MG63 (cell line): ENCODE results near the gene DUT. TPM values are rescaled to one million over a fixed set of nuclear protein-coding genes. Genes with fewer than 3 reads are reported as not detected.
"Not testable (repeated sequence)": the region's sequence is repeated elsewhere in the genome, so short reads cannot be mapped to it uniquely, and the experiment has no call there.

Experiments
- DNase-seq: peaks from one replicate; pipeline ENCODE4 v3.0.0-alpha.2; 2020
- H3K27me3 ChIP-seq: fragments of 250-450 bp; sonication (Bioruptor Pico); 2 replicates; pipeline ENCODE4 v1.5.1; 2020; ENCODE audit warnings: mild to moderate bottlenecking, moderate library complexity
- H3K36me3 ChIP-seq: fragments of 250-450 bp; sonication (Bioruptor Pico); 2 replicates; pipeline ENCODE4 v1.5.1; 2020; ENCODE audit warnings: mild to moderate bottlenecking, moderate library complexity
- H3K4me3 ChIP-seq: fragments of 250-450 bp; sonication (Bioruptor Pico); 2 replicates; pipeline ENCODE4 v1.5.1; 2020; ENCODE audit warnings: mild to moderate bottlenecking, moderate library complexity
- H3K9me3 ChIP-seq: fragments of 250-450 bp; sonication (Bioruptor Pico); 2 replicates; pipeline ENCODE4 v1.5.1; 2020; ENCODE audit warnings: mild to moderate bottlenecking, moderate library complexity
- total RNA-seq: library from RNA; depleted of rRNA; stranded (reverse); fragments of >200 nt; shearing (Covaris generic); gene quantifications from 2 replicates; pipeline ENCODE4 v1.2.3, GENCODE V29; 2014; ENCODE audit warnings: low replicate concordance

DUT gene
- total RNA-seq, 1 experiment from 2014 or later = 250 TPM

GRCh38 chr15:48317221-48317620 lies 14.0 kb upstream of the DUT start:
- DNase-seq = no peak
- no peaks in the 10 kb centered on the region for H3K9me3 ChIP-seq
- no peaks in the 10 kb centered on the region for H3K36me3 ChIP-seq
- H3K4me3 ChIP-seq = no peak overlapping the region
- no peaks in the 10 kb centered on the region for H3K27me3 ChIP-seq

- Histone ChIP-seq H3K36me3 (no peaks in the 10 kb centered on the region), H3K4me3 (no peak overlapping the region), H3K9me3 (no peaks in the 10 kb centered on the region), H3K27me3 (no peaks in the 10 kb centered on the region)
- no peak for DNase-seq
Measured at GRCh38 chr15:48318131-48318530, 13.1 kb upstream of the DUT start.

- Histone ChIP-seq H3K27me3 (no peaks in the 10 kb centered on the region), H3K36me3 (no peaks in the 10 kb centered on the region), H3K4me3 (no peak overlapping the region), H3K9me3 (no peaks in the 10 kb centered on the region)
- no peak for DNase-seq
Measured at GRCh38 chr15:48323294-48323693, 7.9 kb upstream of the DUT start.

GRCh38 chr15:48324949-48325348 lies 6.3 kb upstream of the DUT start:
- Histone ChIP-seq H3K27me3 (no peaks in the 10 kb centered on the region), H3K36me3 (no peaks in the 10 kb centered on the region), H3K9me3 (no peaks in the 10 kb centered on the region), H3K4me3 (no peak overlapping the region)
- no peak for DNase-seq

GRCh38 chr15:48325400-48325799 lies 5.8 kb upstream of the DUT start:
- H3K4me3 ChIP-seq = no peak overlapping the region
- no peak for DNase-seq
- no peaks in the 10 kb centered on the region for H3K27me3 ChIP-seq
- H3K9me3 ChIP-seq = no peaks in the 10 kb centered on the region
- no peaks in the 10 kb centered on the region for H3K36me3 ChIP-seq

- not testable (repeated sequence) for H3K4me3 ChIP-seq, H3K36me3 ChIP-seq, H3K27me3 ChIP-seq, H3K9me3 ChIP-seq, DNase-seq
Measured at GRCh38 chr15:48326180-48326579, 5.0 kb upstream of the DUT start.

- no peak for DNase-seq
- no peaks in the 10 kb centered on the region for H3K9me3 ChIP-seq
Measured at GRCh38 chr15:48330105-48330785, 984 bp upstream of the DUT start.

GRCh38 chr15:48331796-48332641 lies 790 bp downstream of the DUT start:
- DNase-seq = no peak
- Histone ChIP-seq H3K4me3 (peak overlapping the region; percentile 95), H3K9me3 (no peaks in the 10 kb centered on the region), H3K36me3 (peaks cover 38% of the 10 kb centered on the region), H3K27me3 (no peaks in the 10 kb centered on the region)

More at GRCh38 chr15:48330105-48330785, 984 bp upstream of the DUT start:
- Histone ChIP-seq H3K4me3 (peak overlapping the region; percentile 95), H3K36me3 (peaks cover 22% of the 10 kb centered on the region), H3K27me3 (no peaks in the 10 kb centered on the region)

- H3K9me3 ChIP-seq = no peaks in the 10 kb centered on the region
- peaks cover 44% of the 10 kb centered on the region for H3K36me3 ChIP-seq
- H3K27me3 ChIP-seq = no peaks in the 10 kb centered on the region
- no peak for DNase-seq
- peak overlapping the region; percentile 95 for H3K4me3 ChIP-seq
Measured at GRCh38 chr15:48332642-48333034, 1.4 kb downstream of the DUT start.

- no peak for DNase-seq
- Histone ChIP-seq H3K9me3 (no peaks in the 10 kb centered on the region), H3K27me3 (no peaks in the 10 kb centered on the region), H3K36me3 (peaks cover 53% of the 10 kb centered on the region), H3K4me3 (peak overlapping the region; percentile 95)
Measured at GRCh38 chr15:48333540-48333939, 2.3 kb downstream of the DUT start.

GRCh38 chr15:48334260-48334659 lies 3.0 kb downstream of the DUT start:
- Histone ChIP-seq H3K9me3 (no peaks in the 10 kb centered on the region), H3K4me3 (no peak overlapping the region), H3K27me3 (no peaks in the 10 kb centered on the region), H3K36me3 (peaks cover 59% of the 10 kb centered on the region)
- no peak for DNase-seq

GRCh38 chr15:48336940-48337339 lies 5.7 kb downstream of the DUT start:
- Histone ChIP-seq H3K4me3 (no peak overlapping the region), H3K27me3 (no peaks in the 10 kb centered on the region), H3K36me3 (peaks cover 82% of the 10 kb centered on the region), H3K9me3 (no peaks in the 10 kb centered on the region)
- no peak for DNase-seq

- DNase-seq = no peak
- H3K36me3 ChIP-seq = peaks cover 86% of the 10 kb centered on the region
- H3K27me3 ChIP-seq = no peaks in the 10 kb centered on the region
- H3K4me3 ChIP-seq = no peak overlapping the region
- no peaks in the 10 kb centered on the region for H3K9me3 ChIP-seq
Measured at GRCh38 chr15:48337607-48338006, 6.4 kb downstream of the DUT start.

GRCh38 chr15:48340111-48340510 lies 8.9 kb downstream of the DUT start:
- Histone ChIP-seq H3K36me3 (peaks cover 75% of the 10 kb centered on the region), H3K4me3 (no peak overlapping the region), H3K27me3 (no peaks in the 10 kb centered on the region), H3K9me3 (no peaks in the 10 kb centered on the region)
- DNase-seq = no peak

- Histone ChIP-seq H3K27me3 (no peaks in the 10 kb centered on the region), H3K9me3 (no peaks in the 10 kb centered on the region), H3K36me3 (peaks cover 39% of the 10 kb centered on the region), H3K4me3 (no peak overlapping the region)
- DNase-seq = no peak
Measured at GRCh38 chr15:48343865-48344264, 12.6 kb downstream of the DUT start.

- no peak for DNase-seq
- Histone ChIP-seq H3K36me3 (peaks cover 25% of the 10 kb centered on the region), H3K27me3 (no peaks in the 10 kb centered on the region), H3K4me3 (no peak overlapping the region), H3K9me3 (no peaks in the 10 kb centered on the region)
Measured at GRCh38 chr15:48345516-48345915, 14.3 kb downstream of the DUT start.

- no peaks in the 10 kb centered on the region for H3K27me3 ChIP-seq
- peak; percentile 43 for DNase-seq
- H3K36me3 ChIP-seq = no peaks in the 10 kb centered on the region
- no peaks in the 10 kb centered on the region for H3K9me3 ChIP-seq
- no peak overlapping the region for H3K4me3 ChIP-seq
Measured at GRCh38 chr15:48352474-48353072, 21.3 kb downstream of the DUT start.
